ENCODE data around the gene SMARCA5. TPM values are rescaled to one million over a fixed set of nuclear protein-coding genes. Genes with fewer than 3 reads are reported as not detected.

SMARCA5 gene
- total RNA-seq, 2 experiments from 2014 or later = 64.2 to 64.4 TPM

DNA sequence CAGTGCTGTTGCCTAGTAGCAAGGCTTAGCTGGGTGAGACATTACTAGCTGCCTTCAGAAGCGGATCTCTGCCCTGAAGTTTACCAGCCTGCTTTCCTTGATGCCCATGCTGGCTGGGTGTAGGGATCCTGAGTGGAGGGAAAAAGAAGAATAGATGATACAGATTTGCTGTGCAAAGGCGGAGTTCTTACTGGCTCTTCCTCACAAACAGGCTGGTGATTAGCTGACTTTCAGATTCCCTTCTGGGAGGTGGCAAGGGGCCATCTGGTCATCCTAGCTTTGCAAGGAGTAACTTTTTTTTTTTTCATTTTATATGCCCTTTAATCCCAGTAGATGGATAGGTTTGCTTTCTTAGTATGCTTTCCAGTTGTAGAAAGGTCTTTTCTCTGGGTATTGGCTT is 44.8 kb downstream of the SMARCA5 start:
- H3K27me3 ChIP-seq (ENCODE audit: control insufficient read depth in 1 of 2, insufficient read depth in 2 of 2, low read length in 2 of 2) = no peaks in the 10 kb centered on the region
- H3K4me1 Mint-ChIP-seq (ENCODE audit: low read depth) = peaks cover 25% of the 10 kb centered on the region
- H3K9me3 ChIP-seq (ENCODE audit: control insufficient read depth in 1 of 2, insufficient read depth in 1 of 2, low read length in 2 of 2) = no peaks in the 10 kb centered on the region
- ChIA-PET CTCF (interaction anchor here (1.1 to 2.0 kb wide), 8 partner anchors 10 to 1540 kb away, joined by 3 to 13 read pairs (median 5); partner anchors contain the start of genes ABCE1, ANAPC10 and SMARCA5), POLR2A (interaction anchor here (0.9 to 2.4 kb wide), 3 partner anchors 10 to 45 kb away, joined by 3 to 12 read pairs (median 3); partner anchors contain the start of gene SMARCA5)
- H3K4me1 ChIP-seq (ENCODE audit: insufficient read depth, low read length) = peaks cover 11% of the 10 kb centered on the region
- no peaks in the 10 kb centered on the region for H3K27me3 Mint-ChIP-seq
- no peak overlapping the region for H3K4me3 ChIP-seq (ENCODE audit: low read length)
- ATAC-seq (ENCODE audit: poor library complexity) = no peak
- H3K9me3 Mint-ChIP-seq = no peaks in the 10 kb centered on the region
- TF ChIP-seq, protein P1, sequence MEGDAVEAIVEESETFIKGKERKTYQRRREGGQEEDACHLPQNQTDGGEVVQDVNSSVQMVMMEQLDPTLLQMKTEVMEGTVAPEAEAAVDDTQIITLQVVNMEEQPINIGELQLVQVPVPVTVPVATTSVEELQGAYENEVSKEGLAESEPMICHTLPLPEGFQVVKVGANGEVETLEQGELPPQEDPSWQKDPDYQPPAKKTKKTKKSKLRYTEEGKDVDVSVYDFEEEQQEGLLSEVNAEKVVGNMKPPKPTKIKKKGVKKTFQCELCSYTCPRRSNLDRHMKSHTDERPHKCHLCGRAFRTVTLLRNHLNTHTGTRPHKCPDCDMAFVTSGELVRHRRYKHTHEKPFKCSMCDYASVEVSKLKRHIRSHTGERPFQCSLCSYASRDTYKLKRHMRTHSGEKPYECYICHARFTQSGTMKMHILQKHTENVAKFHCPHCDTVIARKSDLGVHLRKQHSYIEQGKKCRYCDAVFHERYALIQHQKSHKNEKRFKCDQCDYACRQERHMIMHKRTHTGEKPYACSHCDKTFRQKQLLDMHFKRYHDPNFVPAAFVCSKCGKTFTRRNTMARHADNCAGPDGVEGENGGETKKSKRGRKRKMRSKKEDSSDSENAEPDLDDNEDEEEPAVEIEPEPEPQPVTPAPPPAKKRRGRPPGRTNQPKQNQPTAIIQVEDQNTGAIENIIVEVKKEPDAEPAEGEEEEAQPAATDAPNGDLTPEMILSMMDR (IDR thresholded peaks at IDR 0.05) = no peak
- H3K27ac Mint-ChIP-seq = peak overlapping the region; percentile 34
- peak overlapping the region; percentile 96 for H3K4me3 Mint-ChIP-seq
- no peak for DNase-seq
- H3K36me3 ChIP-seq (ENCODE audit: insufficient read depth, low read length) = peaks cover 12% of the 10 kb centered on the region
- H3K36me3 Mint-ChIP-seq (ENCODE audit: low read depth) = peaks cover 24% of the 10 kb centered on the region
- no peak overlapping the region for H3K27ac ChIP-seq (ENCODE audit: low read depth in 1 of 2, low read length in 2 of 2)
- intact Hi-C loops (cut with DNase I, micrococcal nuclease) = loop anchor here (5.0 kb wide), 4 partner anchors 41 to 1504 kb away; partner anchors contain the start of genes GYPA (in 1 of the 2) and SMARCA5 (in 1 of the 2)

DNA sequence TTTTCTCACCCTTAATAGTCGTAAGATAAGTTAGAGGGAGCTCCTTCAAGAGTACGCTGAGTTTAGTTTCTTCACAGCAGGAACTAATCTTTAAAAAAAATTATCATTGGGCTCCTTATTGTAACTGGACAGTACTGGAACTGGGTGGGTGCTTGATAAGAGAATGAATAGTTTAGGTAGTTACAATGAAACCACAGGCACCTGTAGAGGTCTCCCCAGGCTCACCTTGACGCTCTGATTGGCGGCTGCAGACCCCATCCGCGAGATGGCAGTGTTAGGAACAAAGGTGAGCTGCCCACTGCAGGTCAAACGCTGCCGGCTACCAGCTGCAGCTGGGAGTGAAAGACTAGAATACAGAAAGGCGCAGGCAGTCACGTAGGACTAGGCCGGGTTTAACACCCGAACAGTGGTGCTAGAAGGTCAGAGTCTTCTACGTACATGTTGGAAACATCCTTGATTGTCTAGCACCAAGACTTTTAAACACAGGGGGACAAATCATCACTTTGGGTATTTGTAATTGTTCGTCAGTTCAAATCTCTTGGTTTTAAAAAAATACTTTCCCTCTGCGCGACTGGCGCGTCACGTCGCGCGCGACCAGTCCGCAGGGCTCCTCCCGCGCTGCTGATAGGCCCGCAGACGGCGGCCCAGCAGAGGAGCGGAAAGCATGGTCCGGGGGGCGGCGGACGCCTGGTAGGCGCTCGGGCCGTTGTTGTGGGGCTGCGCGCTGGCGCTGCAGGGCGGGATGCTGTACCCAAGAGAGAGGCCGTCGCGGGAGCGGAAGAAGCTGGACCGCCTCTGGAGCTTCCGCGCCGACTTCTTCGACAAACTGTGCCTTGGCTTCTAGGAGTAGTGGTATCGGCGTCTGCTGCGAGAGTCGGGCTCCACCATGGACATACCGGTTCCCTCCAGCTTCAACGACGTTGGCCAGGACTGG is 45.6 kb downstream of the SMARCA5 start:
- TF ChIP-seq, protein P1 (IDR thresholded peaks at IDR 0.05) = peak; percentile 77
- Mint-ChIP-seq H3K4me3 (peak overlapping the region; percentile 96), H3K27ac (peak overlapping the region; percentile 85), H3K36me3 (ENCODE audit: low read depth) (peaks cover 20% of the 10 kb centered on the region), H3K27me3 (no peaks in the 10 kb centered on the region), H3K9me3 (no peaks in the 10 kb centered on the region), H3K4me1 (ENCODE audit: low read depth) (peaks cover 25% of the 10 kb centered on the region)
- no peaks in the 10 kb centered on the region for H3K9me3 ChIP-seq (ENCODE audit: control insufficient read depth in 1 of 2, insufficient read depth in 1 of 2, low read length in 2 of 2)
- CTCF ChIA-PET = interaction anchor here (0.7 to 2.0 kb wide), 12 partner anchors 9 to 1540 kb away, joined by 3 to 13 read pairs (median 4); partner anchors contain the start of genes ABCE1, ANAPC10 and SMARCA5
- peaks cover 11% of the 10 kb centered on the region for H3K4me1 ChIP-seq (ENCODE audit: insufficient read depth, low read length)
- intact Hi-C loops (cut with DNase I, micrococcal nuclease) = loop anchor here (5.0 kb wide), 4 partner anchors 42 to 1503 kb away; partner anchors contain the start of genes GYPA (in 1 of the 2) and SMARCA5 (in 1 of the 2)
- H3K36me3 ChIP-seq (ENCODE audit: insufficient read depth, low read length) = peaks cover 6% of the 10 kb centered on the region
- POLR2A ChIA-PET = interaction anchor here (0.9 to 2.4 kb wide), 3 partner anchors 10 to 46 kb away, joined by 3 to 12 read pairs (median 3); partner anchors contain the start of gene SMARCA5
- ATAC-seq (ENCODE audit: poor library complexity) (peak; percentile 83), DNase-seq (peak; percentile 46 to 90 (median 66))
- no peaks in the 10 kb centered on the region for H3K27me3 ChIP-seq (ENCODE audit: control insufficient read depth in 1 of 2, insufficient read depth in 2 of 2, low read length in 2 of 2)
- peak overlapping the region; percentile 22 to 42 for H3K27ac ChIP-seq (ENCODE audit: low read depth in 1 of 2, low read length in 2 of 2)
- peak overlapping the region; percentile 72 for H3K4me3 ChIP-seq (ENCODE audit: low read length)

DNA sequence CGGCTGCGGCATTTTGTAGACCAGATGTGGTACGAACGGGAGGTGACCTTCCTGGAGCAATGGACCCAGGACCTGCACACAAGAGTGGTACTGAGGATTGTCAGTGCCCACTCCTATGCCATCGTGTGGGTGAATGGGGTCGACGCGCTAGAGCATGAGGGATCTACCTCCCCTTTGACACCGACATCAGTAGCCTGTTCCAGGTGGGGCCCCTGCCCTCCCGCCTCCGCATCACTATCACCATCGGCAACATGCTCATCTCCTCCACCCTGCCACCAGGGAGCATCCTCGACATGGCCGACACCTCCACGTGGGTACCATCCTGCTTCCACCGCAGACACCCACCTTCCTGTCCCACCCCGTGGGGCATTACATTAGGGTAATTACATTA is 46.2 kb downstream of the SMARCA5 start:
- TF ChIP-seq, protein P1 (IDR thresholded peaks at IDR 0.05) = no peak
- Mint-ChIP-seq H3K9me3 (no peaks in the 10 kb centered on the region), H3K36me3 (ENCODE audit: low read depth) (peaks cover 14% of the 10 kb centered on the region), H3K4me1 (ENCODE audit: low read depth) (peaks cover 25% of the 10 kb centered on the region), H3K4me3 (peak overlapping the region; percentile 96), H3K27me3 (no peaks in the 10 kb centered on the region), H3K27ac (peak overlapping the region; percentile 85)
- intact Hi-C loops (cut with DNase I, micrococcal nuclease) = loop anchor here (5.0 kb wide), 4 partner anchors 42 to 1503 kb away; partner anchors contain the start of genes GYPA (in 1 of the 2) and SMARCA5 (in 1 of the 2)
- ChIA-PET CTCF (interaction anchor here (1.1 to 2.0 kb wide), 3 partner anchors 27 to 49 kb away, joined by 4 to 11 read pairs (median 8); partner anchors contain the start of gene SMARCA5), POLR2A (interaction anchor here (1.0 to 2.4 kb wide), 3 partner anchors 11 to 48 kb away, joined by 3 to 12 read pairs (median 3); partner anchors contain the start of gene SMARCA5)
- peak overlapping the region; percentile 72 for H3K4me3 ChIP-seq (ENCODE audit: low read length)
- no peaks in the 10 kb centered on the region for H3K9me3 ChIP-seq (ENCODE audit: control insufficient read depth in 1 of 2, insufficient read depth in 1 of 2, low read length in 2 of 2)
- ATAC-seq (ENCODE audit: poor library complexity) (peak; percentile 9), DNase-seq (peak in 8 of 14 experiments; percentile 2 to 70 (median 16))
- H3K27me3 ChIP-seq (ENCODE audit: control insufficient read depth in 1 of 2, insufficient read depth in 2 of 2, low read length in 2 of 2) = no peaks in the 10 kb centered on the region
- peaks cover 3% of the 10 kb centered on the region for H3K36me3 ChIP-seq (ENCODE audit: insufficient read depth, low read length)
- peaks cover 11% of the 10 kb centered on the region for H3K4me1 ChIP-seq (ENCODE audit: insufficient read depth, low read length)
- H3K27ac ChIP-seq (ENCODE audit: low read depth in 1 of 2, low read length in 2 of 2) = no peak overlapping the region
